B cell (primary cell): ENCODE measurements around the gene VWA8. TPM values are rescaled to one million over a fixed set of nuclear protein-coding genes. Genes with fewer than 3 reads are reported as not detected.

ENCODE experiments used
- ATAC-seq: fragments of 200-7000 bp; cut with Tn5 transposase; one replicate; pipeline ENCODE4 v1.10.0; 2021; ENCODE audit warnings: low read depth, mild to moderate bottlenecking, moderate number of reproducible peaks, moderate library complexity
- CTCF ChIA-PET: fragments of 350-600 bp; sonication (Branson Sonifier 250); formaldehyde crosslinking; loops from one replicate; lab custom pipeline; 2021; ENCODE audit warnings: antibody characterized with exemption, inconsistent platforms; lab: Charles Lee
- POLR2A ChIA-PET: fragments of 350-600 bp; sonication (Branson Sonifier 250); formaldehyde crosslinking; loops from one replicate; lab custom pipeline; 2021; ENCODE audit warnings: antibody characterized with exemption; lab: Charles Lee
- DNase-seq: peaks from one replicate; pipeline ENCODE4 v3.0.0; 2013
- H2AFZ ChIP-seq: 2 replicates; pipeline ENCODE4 v1.6.1; 2012; ENCODE audit warnings: mild to moderate bottlenecking, low read depth, low read length; ENCODE audit not compliant: insufficient read depth, poor library complexity, severe bottlenecking
- H3K27ac ChIP-seq, 2 donors: 1 replicate in 1 of 2; 2 replicates in 1 of 2; pipeline ENCODE4 v1.5.1; 2012 to 2013; ENCODE audit warnings: low read length in 2 of 2, mild to moderate bottlenecking in 2 of 2, moderate library complexity in 1 of 2
- H3K27me3 ChIP-seq, 4 experiments: fragments of 200-600 bp in 1 of 4; sonication (generic) in 1 of 4; replicated peaks in 1 of 4; 1 replicate in 2 of 4; 2 replicates in 2 of 4; pipeline versions ENCODE4 v1.6.1 to v1.7.0; 2013 to 2016; ENCODE audit warnings: low read length in 3 of 4, mild to moderate bottlenecking in 2 of 4, mixed read lengths in 1 of 4, moderate library complexity in 1 of 4; ENCODE audit not compliant: insufficient read depth in 4 of 4, control insufficient read depth in 3 of 4; ENCODE audit errors: control extremely low read depth in 1 of 4
- H3K36me3 ChIP-seq, 2 experiments: replicated peaks in 1 of 2; 1 replicate in 1 of 2; 2 replicates in 1 of 2; pipeline versions ENCODE4 v1.6.1 to v1.7.1; 2013; ENCODE audit warnings: low read length in 1 of 2; ENCODE audit not compliant: insufficient read depth in 2 of 2, control insufficient read depth in 1 of 2; ENCODE audit errors: control extremely low read depth in 1 of 2, extremely low read depth in 1 of 2
- H3K4me1 ChIP-seq, 2 donors: fragments of 200-600 bp in 1 of 2; sonication (generic) in 1 of 2; 1 replicate in 1 of 2; 2 replicates in 1 of 2; pipeline versions ENCODE4 v1.5.1 to v1.6.1; 2013 to 2017; ENCODE audit warnings: low read length in 2 of 2; ENCODE audit not compliant: control insufficient read depth in 2 of 2, insufficient read depth in 2 of 2
- H3K4me2 ChIP-seq: replicated peaks from 2 replicates; pipeline ENCODE3; 2012; ENCODE audit warnings: mild to moderate bottlenecking, low read depth, low read length; ENCODE audit not compliant: poor library complexity, severe bottlenecking
- H3K4me3 ChIP-seq, 5 experiments: fragments of 200-600 bp in 1 of 5; sonication (generic) in 1 of 5; 1 replicate in 3 of 5; 2 replicates in 2 of 5; pipeline versions ENCODE4 v1.5.1 to v1.7.0; 2011 to 2016; ENCODE audit warnings: low read length in 4 of 5, mild to moderate bottlenecking in 4 of 5, low read depth in 2 of 5, control low read depth in 1 of 5, moderate library complexity in 1 of 5; ENCODE audit not compliant: insufficient read depth in 1 of 5; ENCODE audit errors: control extremely low read depth in 1 of 5, extremely low read depth in 1 of 5
- H3K79me2 ChIP-seq: fragments of 200-600 bp; sonication (generic); one replicate; pipeline ENCODE4 v1.6.0; 2016; ENCODE audit warnings: low read length; ENCODE audit not compliant: control insufficient read depth, insufficient read depth
- H3K9ac ChIP-seq: fragments of 200-600 bp; sonication (generic); 2 replicates; pipeline ENCODE4 v1.6.1; 2017; ENCODE audit warnings: mild to moderate bottlenecking, low read length, moderate library complexity
- H3K9me3 ChIP-seq, 3 donors: one replicate each; pipeline versions ENCODE4 v1.6.1 to v1.7.1; 2013; ENCODE audit warnings: low read length in 2 of 3; ENCODE audit not compliant: control insufficient read depth in 2 of 3, insufficient read depth in 1 of 3; ENCODE audit errors: control extremely low read depth in 1 of 3
- H4K20me1 ChIP-seq: 2 replicates; pipeline ENCODE4 v1.6.0; 2012; ENCODE audit warnings: mild to moderate bottlenecking, low read length; ENCODE audit not compliant: insufficient read depth, control insufficient read depth, poor library complexity, severe bottlenecking
- H3K27ac Mint-ChIP-seq: one replicate; pipeline ENCODE4 v1.8.0; 2021; ENCODE audit warnings: mixed read lengths
- H3K27me3 Mint-ChIP-seq: one replicate; pipeline ENCODE4 v1.8.0; 2021; ENCODE audit warnings: mixed read lengths
- H3K4me1 Mint-ChIP-seq: one replicate; pipeline ENCODE4 v1.8.0; 2021; ENCODE audit warnings: mixed read lengths
- H3K4me3 Mint-ChIP-seq: one replicate; pipeline ENCODE4 v1.8.0; 2021; ENCODE audit warnings: mixed read lengths
- H3K9me3 Mint-ChIP-seq: one replicate; pipeline ENCODE4 v1.8.0; 2022; ENCODE audit warnings: mixed read lengths; ENCODE audit not compliant: insufficient read depth
- CTCF ChIP-seq: fragments of 200-600 bp; IDR thresholded peaks from one replicate; pipeline ENCODE4 v1.8.0; 2022; ENCODE audit warnings: antibody characterized with exemption, mild to moderate bottlenecking
- EZH2 ChIP-seq: IDR thresholded peaks from 2 replicates; pipeline ENCODE4 v1.6.1; 2012; ENCODE audit warnings: borderline replicate concordance, low read depth, mild to moderate bottlenecking, moderate library complexity, low read length; ENCODE audit not compliant: insufficient read depth, poor library complexity, severe bottlenecking
- WGBS: methylation state at CpG from one replicate; pipeline ENCODE4 v1.1.5; 2013; ENCODE audit warnings: missing lambda C conversion rate; ENCODE audit not compliant: insufficient coverage; 5-methylcytosine and 5-hydroxymethylcytosine counted together
- intact Hi-C: fragments of 100-400 bp; cut with micrococcal nuclease; formaldehyde crosslinking; loops from one replicate; pipeline ENCODE4 v1.10.0; 2022
- polyA plus RNA-seq: library from polyadenylated mRNA; depleted of rRNA; stranded (reverse); fragments of >200 nt; gene quantifications from 2 replicates; pipeline ENCODE4 v1.2.3, GENCODE V29; 2012
- total RNA-seq, 2 donors: library from RNA; stranded (reverse); fragments of 120-200 nt in 1 of 2; gene quantifications; 1 replicate in 1 of 2; 2 replicates in 1 of 2; pipeline versions ENCODE4 v1.2.3 to v1.2.4, GENCODE V29; 2013 to 2022

VWA8 gene
- total and polyA plus RNA-seq, 2 donors (not counting 1 experiment from before 2014, with no cell fraction given): 6.0 to 19.7 TPM

GRCh38 chr13:41675306-41675705, 285.6 kb downstream of the VWA8 start:
- Histone ChIP-seq H3K79me2 (no peaks in the 10 kb centered on the region), H3K4me1 (no peaks in the 10 kb centered on the region), H2AFZ (no peak overlapping the region), H4K20me1 (no peaks in the 10 kb centered on the region), H3K27me3 (no peaks in the 10 kb centered on the region), H3K4me3 (no peak overlapping the region), H3K9me3 (no peaks in the 10 kb centered on the region), H3K27ac (no peak overlapping the region), H3K36me3 (peaks cover 0 to 1% of the 10 kb centered on the region in 2 experiments), H3K4me2 (no peak overlapping the region), H3K9ac (no peak overlapping the region)
- intact Hi-C loops: no loop called here
- Mint-ChIP-seq H3K4me1 (no peaks in the 10 kb centered on the region), H3K4me3 (no peak overlapping the region), H3K27me3 (no peaks in the 10 kb centered on the region), H3K27ac (no peak overlapping the region), H3K9me3 (no peaks in the 10 kb centered on the region)
- ATAC-seq (no peak), DNase-seq (no peak)
- TF ChIP-seq EZH2 (no peak), CTCF (no peak)
- 100% methylated on average over 1 of the region's 3 CpGs for WGBS
- POLR2A ChIA-PET: no interaction called here
- CTCF ChIA-PET: no interaction called here

GRCh38 chr13:41674246-41674645, 286.7 kb downstream of the VWA8 start:
- H3K36me3 ChIP-seq: peaks cover 0 to 1% of the 10 kb centered on the region in 2 experiments
- TF ChIP-seq CTCF: no peak
- TF ChIP-seq EZH2: no peak
- no peak for DNase-seq
- Mint-ChIP-seq H3K4me1 (no peaks in the 10 kb centered on the region), H3K9me3 (no peaks in the 10 kb centered on the region), H3K4me3 (no peak overlapping the region), H3K27ac (no peak overlapping the region), H3K27me3 (no peaks in the 10 kb centered on the region)
- no peak overlapping the region for H3K9ac ChIP-seq
- intact Hi-C loops: no loop called here
- no peak overlapping the region for H3K4me2 ChIP-seq
- no peaks in the 10 kb centered on the region for H3K27me3 ChIP-seq
- H2AFZ ChIP-seq: no peak overlapping the region
- ATAC-seq: no peak
- no peak overlapping the region for H3K27ac ChIP-seq
- no peak overlapping the region for H3K4me3 ChIP-seq
- no peaks in the 10 kb centered on the region for H3K79me2 ChIP-seq
- WGBS: no CpG with 5 or more reads among the region's 2 CpGs
- no peaks in the 10 kb centered on the region for H3K4me1 ChIP-seq
- CTCF ChIA-PET: no interaction called here
- no peaks in the 10 kb centered on the region for H3K9me3 ChIP-seq
- POLR2A ChIA-PET: no interaction called here
- no peaks in the 10 kb centered on the region for H4K20me1 ChIP-seq
